GM12872 (cell line): Measurements from ENCODE around the gene PRICKLE4.

ENCODE experiments used
- CTCF ChIP-seq: IDR thresholded peaks from 3 replicates; pipeline ENCODE4 v1.5.1; 2011; ENCODE audit warnings: low read depth, mild to moderate bottlenecking, low read length, moderate library complexity; ENCODE audit not compliant: insufficient read depth

PRICKLE4 gene

GRCh38 chr6:41734666-41735426 lies 45.7 kb upstream of the PRICKLE4 start:
- TF ChIP-seq CTCF, result no peak

GRCh38 chr6:41735427-41736185 lies 45.0 kb upstream of the PRICKLE4 start, which contains the start of gene TFEB:
TFEB (minus strand) TSS chr6:41735608; CDS start chr6:41691213, 44,395 bp downstream.
- peak; percentile 82 for TF ChIP-seq CTCF

- no peak for TF ChIP-seq CTCF
Measured at GRCh38 chr6:41736186-41736733, 44.3 kb upstream of the PRICKLE4 start.

- TF ChIP-seq CTCF, result no peak
Measured at GRCh38 chr6:41736800-41737555, 43.6 kb upstream of the PRICKLE4 start.

- no peak for TF ChIP-seq CTCF
Measured at GRCh38 chr6:41737591-41738130, 42.9 kb upstream of the PRICKLE4 start.

- TF ChIP-seq CTCF, result no peak
Measured at GRCh38 chr6:41739041-41739440, 41.5 kb upstream of the PRICKLE4 start.
